Measurements from ENCODE around the gene TAP2. TPM values are rescaled to one million over a fixed set of nuclear protein-coding genes. Genes with fewer than 3 reads are reported as not detected.

Gene TAP2
- total and polyA plus RNA-seq, 2 of the 13 experiments (the other 11 are each of a cell fraction or from before 2014, with no cell fraction given): 10.3 to 17.6 TPM

DNA sequence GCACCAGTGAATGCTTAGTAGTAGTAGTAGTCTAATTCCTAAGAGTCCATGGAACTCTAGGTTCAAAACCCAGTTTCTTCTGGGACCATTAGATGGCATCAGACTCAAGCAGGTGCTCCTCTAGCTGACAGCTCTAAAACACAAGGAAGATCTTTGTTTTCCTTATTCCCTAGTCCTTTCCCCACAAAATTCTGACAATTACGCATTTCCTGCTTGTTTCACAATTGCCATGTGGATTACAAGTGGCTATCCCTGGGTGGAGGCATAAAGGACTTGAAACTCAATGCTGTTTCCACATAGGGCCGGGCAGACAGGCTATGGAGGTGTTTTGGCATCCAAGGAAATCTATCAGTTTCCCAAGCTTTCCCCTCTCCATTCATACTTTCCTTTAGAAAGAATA, 12.6 kb downstream of the TAP2 start (continued):
- TF ChIP-seq CEBPB (IDR thresholded peaks at IDR 0.05; ENCODE audit: borderline replicate concordance, low read depth, low read length) (peak; percentile 44; the same call in 1 of the 2 replicates), DPF2 (CRISPR knock-in tag; IDR thresholded peaks at IDR 0.05; ENCODE audit: borderline replicate concordance, low read depth) (no peak), FOXC1 (CRISPR knock-in tag; IDR thresholded peaks at IDR 0.05; ENCODE audit: borderline replicate concordance) (no peak), ZMYM4 (CRISPR knock-in tag; IDR thresholded peaks at IDR 0.05) (no peak)
- TF ChIP-seq, protein P1, sequence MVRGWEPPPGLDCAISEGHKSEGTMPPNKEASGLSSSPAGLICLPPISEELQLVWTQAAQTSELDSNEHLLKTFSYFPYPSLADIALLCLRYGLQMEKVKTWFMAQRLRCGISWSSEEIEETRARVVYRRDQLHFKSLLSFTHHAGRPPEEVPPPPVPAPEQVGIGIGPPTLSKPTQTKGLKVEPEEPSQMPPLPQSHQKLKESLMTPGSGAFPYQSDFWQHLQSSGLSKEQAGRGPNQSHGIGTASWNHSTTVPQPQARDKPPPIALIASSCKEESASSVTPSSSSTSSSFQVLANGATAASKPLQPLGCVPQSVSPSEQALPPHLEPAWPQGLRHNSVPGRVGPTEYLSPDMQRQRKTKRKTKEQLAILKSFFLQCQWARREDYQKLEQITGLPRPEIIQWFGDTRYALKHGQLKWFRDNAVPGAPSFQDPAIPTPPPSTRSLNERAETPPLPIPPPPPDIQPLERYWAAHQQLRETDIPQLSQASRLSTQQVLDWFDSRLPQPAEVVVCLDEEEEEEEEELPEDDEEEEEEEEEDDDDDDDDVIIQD (CRISPR knock-in tag; IDR thresholded peaks at IDR 0.05; ENCODE audit: low read depth): no peak

DNA sequence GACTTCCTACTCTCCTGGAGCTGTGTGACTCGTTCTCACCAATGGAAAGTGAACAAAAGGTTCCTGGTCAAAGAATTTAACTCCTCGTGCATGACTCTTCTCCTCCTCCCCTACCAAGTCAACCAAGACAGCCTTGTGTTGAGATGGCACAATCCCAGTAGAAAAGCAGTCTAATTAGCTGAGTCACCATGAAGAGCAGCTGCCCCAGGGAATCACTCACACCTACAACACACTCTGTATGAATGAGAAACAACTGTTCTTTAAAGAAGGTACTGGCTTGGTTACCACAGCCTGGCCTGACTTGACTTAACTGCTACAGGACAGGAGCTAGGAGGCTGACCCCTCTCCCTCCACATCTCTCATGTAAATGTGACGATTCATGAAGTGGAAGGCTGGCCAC, 18.8 kb downstream of the TAP2 start:
- WGBS (ENCODE audit: low lambda C conversion rate): 17% methylated on average over 3 of the region's 3 CpGs
- in situ Hi-C loops (cut with HindIII; ENCODE audit: extremely low pct_ligation_motif_present, low pct_unique_long_range_greater_than_20kb): no loop called here
- Histone ChIP-seq H3K4me2 (ENCODE audit: low read depth, low read length) (no peak overlapping the region), H2AFZ (ENCODE audit: low read length) (no peak overlapping the region), H3K4me3 (replicated peaks in 1 of 3; ENCODE audit: insufficient read depth in 1 of 3, low read depth in 2 of 3, low read length in 3 of 3) (no peak overlapping the region), H3K36me3 (replicated peaks in 1 of 2; ENCODE audit: control insufficient read depth in 1 of 2, insufficient read depth in 2 of 2, low read length in 2 of 2) (no peaks in the 10 kb centered on the region), H3K4me1 (ENCODE audit: insufficient read depth, low read length) (no peaks in the 10 kb centered on the region), H3K9me3 (ENCODE audit: low read length) (no peaks in the 10 kb centered on the region), H4K20me1 (ENCODE audit: insufficient read depth, low read length) (no peaks in the 10 kb centered on the region), H3K9ac (ENCODE audit: insufficient read depth, low read depth, low read length) (no peak overlapping the region), H3K27ac (ENCODE audit: extremely low read length, insufficient read depth, low read length) (no peak overlapping the region), H3K27me3 (ENCODE audit: control insufficient read depth in 1 of 2, insufficient read depth in 2 of 2, low read length in 2 of 2) (peaks cover 0 to 13% of the 10 kb centered on the region in 2 experiments; a peak in 2 of 5 replicates), H3K79me2 (ENCODE audit: insufficient read depth, low read length) (no peaks in the 10 kb centered on the region)
- ATAC-seq: peak; percentile 38; the same call in 1 of the 3 replicates
- intact Hi-C loops (cut with micrococcal nuclease; ENCODE audit: unreplicated experiment): no loop called here
- DNase-seq (ENCODE audit: low spot score): no peak
- BruUV-seq (replicated peaks): no TSS peak
- ChIA-PET POLR2A (no interaction called here), CTCF (ENCODE audit: low intra/inter-chr PET ratio, low total read pairs) (no interaction called here)
- no peak for FAIRE-seq
- TF ChIP-seq ZNF225 (CRISPR knock-in tag; IDR thresholded peaks at IDR 0.05) (no peak), NFE2L2 (IDR thresholded peaks at IDR 0.05; ENCODE audit: low read length) (peak; percentile 73), MAFK (conservative IDR thresholded peaks at IDR 0.05 in 1 of 2, IDR thresholded peaks at IDR 0.05 in 1 of 2; ENCODE audit: low read length in 2 of 2) (peak; percentile 30 to 33; a peak in 1 of 4 replicates), NCOA2 (CRISPR knock-in tag; IDR thresholded peaks at IDR 0.05) (no peak), ERF (CRISPR knock-in tag; IDR thresholded peaks at IDR 0.05) (no peak)
- TF ChIP-seq, protein P2, sequence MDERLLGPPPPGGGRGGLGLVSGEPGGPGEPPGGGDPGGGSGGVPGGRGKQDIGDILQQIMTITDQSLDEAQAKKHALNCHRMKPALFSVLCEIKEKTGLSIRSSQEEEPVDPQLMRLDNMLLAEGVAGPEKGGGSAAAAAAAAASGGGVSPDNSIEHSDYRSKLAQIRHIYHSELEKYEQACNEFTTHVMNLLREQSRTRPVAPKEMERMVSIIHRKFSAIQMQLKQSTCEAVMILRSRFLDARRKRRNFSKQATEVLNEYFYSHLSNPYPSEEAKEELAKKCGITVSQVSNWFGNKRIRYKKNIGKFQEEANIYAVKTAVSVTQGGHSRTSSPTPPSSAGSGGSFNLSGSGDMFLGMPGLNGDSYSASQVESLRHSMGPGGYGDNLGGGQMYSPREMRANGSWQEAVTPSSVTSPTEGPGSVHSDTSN (CRISPR knock-in tag; IDR thresholded peaks at IDR 0.05): no peak
